DOHH2 (cell line): ENCODE measurements around the gene PRKN.
"Not testable (repeated sequence)": the region's sequence is repeated elsewhere in the genome, so short reads cannot be mapped to it uniquely, and the experiment has no call there.

Experiments used
- H3F3A ChIP-seq: fragments of 200-600 bp; sonication (generic), shearing (Covaris generic); 2 replicates; pipeline ENCODE4 v1.6.0; 2016; ENCODE audit warnings: antibody characterized with exemption, mild to moderate bottlenecking; ENCODE audit not compliant: control insufficient read depth, insufficient read depth
- H3K27ac ChIP-seq: fragments of 200-600 bp; sonication (generic); 2 replicates; pipeline ENCODE4 v1.5.1; 2014; ENCODE audit warnings: low read depth, mild to moderate bottlenecking, low read length, moderate library complexity
- H3K27me3 ChIP-seq: fragments of 200-600 bp; sonication (generic); 2 replicates; pipeline ENCODE4 v1.6.1; 2014; ENCODE audit warnings: mild to moderate bottlenecking, low read length, mixed read lengths; ENCODE audit not compliant: control insufficient read depth
- H3K36me3 ChIP-seq: fragments of 200-600 bp; sonication (generic); 2 replicates; pipeline ENCODE4 v1.6.1; 2014; ENCODE audit warnings: mild to moderate bottlenecking, low read length, moderate library complexity, mixed read lengths; ENCODE audit not compliant: control insufficient read depth
- H3K4me1 ChIP-seq: fragments of 200-600 bp; sonication (generic); 2 replicates; pipeline ENCODE4 v1.6.1; 2014; ENCODE audit warnings: mild to moderate bottlenecking, low read length, mixed read lengths; ENCODE audit not compliant: control insufficient read depth
- H3K4me2 ChIP-seq: fragments of 200-600 bp; sonication (generic); 2 replicates; pipeline ENCODE4 v1.6.0; 2014; ENCODE audit warnings: mild to moderate bottlenecking, low read length, moderate library complexity
- H3K4me3 ChIP-seq: fragments of 200-600 bp; sonication (generic); 2 replicates; pipeline ENCODE4 v1.5.1; 2014; ENCODE audit warnings: mild to moderate bottlenecking, low read length, mixed read lengths
- H3K79me2 ChIP-seq: fragments of 200-600 bp; sonication (generic); 2 replicates; pipeline ENCODE4 v1.6.1; 2014; ENCODE audit warnings: mild to moderate bottlenecking, low read length, mixed read lengths; ENCODE audit not compliant: control insufficient read depth
- H3K9me2 ChIP-seq: fragments of 200-600 bp; sonication (generic); replicated peaks from 2 replicates; pipeline ENCODE4 v1.6.1; 2014; ENCODE audit warnings: mild to moderate bottlenecking, low read length, mixed read lengths; ENCODE audit not compliant: control insufficient read depth
- H3K9me3 ChIP-seq: fragments of 200-600 bp; sonication (generic); 2 replicates; pipeline ENCODE4 v1.6.1; 2014; ENCODE audit warnings: antibody characterized with exemption, low read length, mixed read lengths; ENCODE audit not compliant: control insufficient read depth, insufficient read depth
- H4K20me1 ChIP-seq: fragments of 200-600 bp; sonication (generic); 2 replicates; pipeline ENCODE4 v1.6.0; 2014; ENCODE audit warnings: low read depth, mild to moderate bottlenecking, antibody characterized with exemption, low read length, moderate library complexity; ENCODE audit not compliant: control insufficient read depth, insufficient read depth
- CTCF ChIP-seq: fragments of 200-600 bp; sonication (generic); IDR thresholded peaks from one replicate; pipeline ENCODE4 v1.5.1; 2014; ENCODE audit warnings: antibody characterized with exemption, mild to moderate bottlenecking, low read depth, low read length; ENCODE audit not compliant: poor library complexity, severe bottlenecking
- EZH2phosphoT487 ChIP-seq: fragments of 200-600 bp; sonication (generic); IDR thresholded peaks from 2 replicates; pipeline ENCODE4 v1.6.1; 2017; ENCODE audit warnings: borderline replicate concordance, mild to moderate bottlenecking, antibody characterized with exemption, low read length, moderate library complexity, mixed read lengths

Gene PRKN

GRCh38 chr6:162681447-162681846 lies 46.1 kb downstream of the PRKN start:
- H4K20me1 ChIP-seq: no peaks in the 10 kb centered on the region
- no peaks in the 10 kb centered on the region for H3K36me3 ChIP-seq
- no peak for TF ChIP-seq EZH2phosphoT487
- TF ChIP-seq CTCF: no peak
- H3K4me3 ChIP-seq: no peak overlapping the region
- no peaks in the 10 kb centered on the region for H3F3A ChIP-seq
- H3K4me2 ChIP-seq: no peak overlapping the region
- no peaks in the 10 kb centered on the region for H3K4me1 ChIP-seq
- no peaks in the 10 kb centered on the region for H3K79me2 ChIP-seq
- no peaks in the 10 kb centered on the region for H3K9me3 ChIP-seq
- no peak overlapping the region for H3K27ac ChIP-seq
- H3K27me3 ChIP-seq: no peaks in the 10 kb centered on the region
- no peaks in the 10 kb centered on the region for H3K9me2 ChIP-seq

- no peaks in the 10 kb centered on the region for H3K9me2 ChIP-seq
- no peak overlapping the region for H3K4me3 ChIP-seq
- H3K79me2 ChIP-seq: no peaks in the 10 kb centered on the region
- H3F3A ChIP-seq: no peaks in the 10 kb centered on the region
- H3K27me3 ChIP-seq: no peaks in the 10 kb centered on the region
- no peak overlapping the region for H3K27ac ChIP-seq
- TF ChIP-seq EZH2phosphoT487: no peak
- no peaks in the 10 kb centered on the region for H3K9me3 ChIP-seq
- no peaks in the 10 kb centered on the region for H4K20me1 ChIP-seq
- H3K36me3 ChIP-seq: no peaks in the 10 kb centered on the region
- no peak overlapping the region for H3K4me2 ChIP-seq
- no peaks in the 10 kb centered on the region for H3K4me1 ChIP-seq
Observed at GRCh38 chr6:162680871-162681270, 46.7 kb downstream of the PRKN start.

GRCh38 chr6:162680367-162680766 lies 47.2 kb downstream of the PRKN start:
- Histone ChIP-seq H3K79me2 (no peaks in the 10 kb centered on the region), H3K4me2 (no peak overlapping the region), H3K4me1 (no peaks in the 10 kb centered on the region), H3F3A (no peaks in the 10 kb centered on the region), H3K36me3 (no peaks in the 10 kb centered on the region), H3K9me3 (no peaks in the 10 kb centered on the region), H3K9me2 (no peaks in the 10 kb centered on the region), H4K20me1 (no peaks in the 10 kb centered on the region), H3K4me3 (no peak overlapping the region), H3K27me3 (no peaks in the 10 kb centered on the region), H3K27ac (no peak overlapping the region)
- no peak for TF ChIP-seq CTCF
- no peak for TF ChIP-seq EZH2phosphoT487

- Histone ChIP-seq H3K79me2 (no peaks in the 10 kb centered on the region), H3K27ac (no peak overlapping the region)
- TF ChIP-seq CTCF (no peak), EZH2phosphoT487 (no peak)
Observed at GRCh38 chr6:162679681-162680080, 47.9 kb downstream of the PRKN start.

GRCh38 chr6:162678896-162679295 lies 48.7 kb downstream of the PRKN start:
- not testable (repeated sequence) for H3K9me2 ChIP-seq, H3K4me3 ChIP-seq, H3K27ac ChIP-seq, H3F3A ChIP-seq, H3K4me2 ChIP-seq, H3K36me3 ChIP-seq, H3K79me2 ChIP-seq, H3K27me3 ChIP-seq, H3K9me3 ChIP-seq, H3K4me1 ChIP-seq, H4K20me1 ChIP-seq

More at GRCh38 chr6:162679681-162680080, 47.9 kb downstream of the PRKN start:
- H4K20me1 ChIP-seq: no peaks in the 10 kb centered on the region
- no peaks in the 10 kb centered on the region for H3F3A ChIP-seq
- no peak overlapping the region for H3K4me2 ChIP-seq
- no peaks in the 10 kb centered on the region for H3K4me1 ChIP-seq
- H3K4me3 ChIP-seq: no peak overlapping the region
- H3K9me2 ChIP-seq: no peaks in the 10 kb centered on the region
- no peaks in the 10 kb centered on the region for H3K36me3 ChIP-seq
- H3K27me3 ChIP-seq: no peaks in the 10 kb centered on the region
- H3K9me3 ChIP-seq: no peaks in the 10 kb centered on the region
